Activated CD4-positive, alpha-beta T cell treated with anti-CD3 and anti-CD28 coated beads, Interleukin-2, Interleukin-6, amounts not matched to agents 100 ng/mL and 50 ng/mL, durations not matched to agents 16 hours and 8 hours (primary cell): ENCODE results near the gene F8.

Experiments used
- DNase-seq: peaks from one replicate; pipeline ENCODE4 v3.0.0-alpha.2; 2020

Gene F8

GRCh38 chrX:154812341-154813101, 210.0 kb downstream of the F8 start:
- DNase-seq = no peak

DNA sequence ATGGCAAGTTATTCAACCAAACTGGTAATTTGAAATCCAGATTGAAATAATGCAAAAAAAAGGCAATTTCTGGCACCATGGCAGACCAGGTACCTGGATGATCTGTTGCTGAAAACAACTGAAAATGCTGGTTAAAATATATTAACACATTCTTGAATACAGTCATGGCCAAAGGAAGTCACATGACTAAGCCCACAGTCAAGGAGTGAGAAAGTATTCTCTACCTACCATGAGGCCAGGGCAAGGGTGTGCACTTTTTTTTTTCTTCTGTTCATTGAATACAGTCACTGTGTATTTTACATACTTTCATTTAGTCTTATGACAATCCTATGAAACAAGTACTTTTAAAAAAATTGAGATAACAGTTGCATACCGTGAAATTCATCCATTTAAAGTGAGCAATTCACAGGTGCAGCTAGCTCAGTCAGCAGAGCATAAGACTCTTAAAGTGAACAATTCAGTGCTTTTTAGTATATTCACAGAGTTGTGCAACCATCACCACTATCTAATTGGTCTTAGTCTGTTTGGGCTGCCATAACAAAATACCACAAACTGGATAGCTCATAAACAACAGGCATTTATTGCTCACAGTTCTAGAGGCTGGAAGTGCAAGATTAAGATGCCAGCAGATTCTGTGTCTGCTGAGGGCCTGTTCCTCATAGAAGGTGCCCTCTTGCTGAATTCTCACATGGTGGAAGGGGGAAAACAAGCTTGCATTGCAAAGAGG, 212.4 kb downstream of the F8 start:
- peak; percentile 25 for DNase-seq

- DNase-seq = no peak
These were observed 215.6 kb downstream of the F8 start for GRCh38 chrX:154806837-154807501.

GRCh38 chrX:154805696-154806091, 216.8 kb downstream of the F8 start:
- no peak for DNase-seq

DNA sequence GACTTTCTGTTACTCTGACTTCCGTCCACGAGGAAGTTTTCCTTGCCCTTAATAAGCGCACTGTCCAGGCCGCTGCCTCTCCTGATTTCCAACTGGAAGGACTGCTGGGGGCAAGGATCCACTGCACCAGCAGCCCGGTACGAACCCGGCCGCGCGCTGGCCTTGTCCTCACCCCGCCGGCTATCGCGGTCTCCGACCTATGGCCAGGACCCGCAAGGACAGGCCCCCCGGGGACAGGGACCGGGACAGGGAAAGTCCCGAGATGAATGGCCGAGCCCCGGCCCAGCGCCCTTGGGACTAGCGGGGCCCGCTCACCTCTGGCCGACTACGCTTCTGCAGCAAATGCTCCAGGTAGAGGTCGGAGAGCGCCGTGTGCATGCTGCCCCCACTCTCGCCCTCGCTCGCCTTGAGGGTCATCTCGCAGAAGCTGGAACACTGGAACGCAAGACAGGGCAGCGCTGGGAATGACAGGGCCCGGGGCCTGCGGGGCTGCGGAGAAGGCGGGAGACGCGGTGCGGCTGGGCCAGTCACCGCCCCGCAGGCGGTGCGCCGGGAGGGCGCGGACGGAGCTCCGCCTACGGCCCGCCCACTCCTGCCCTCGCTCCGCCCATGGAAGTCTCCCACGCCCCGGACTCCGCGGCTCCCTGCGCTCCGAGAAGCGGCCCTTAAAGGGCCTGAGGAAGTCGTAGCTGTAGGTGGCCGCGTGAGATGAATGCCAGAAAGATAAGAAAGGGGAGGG, 217.4 kb downstream of the F8 start, which contains the start of gene MPP1:
TSS of gene MPP1 (minus strand) at position 529 of the 739 bp plus-strand sequence. CDS start at position 417, 112 bp downstream.
- peak; percentile 80 for DNase-seq

DNA sequence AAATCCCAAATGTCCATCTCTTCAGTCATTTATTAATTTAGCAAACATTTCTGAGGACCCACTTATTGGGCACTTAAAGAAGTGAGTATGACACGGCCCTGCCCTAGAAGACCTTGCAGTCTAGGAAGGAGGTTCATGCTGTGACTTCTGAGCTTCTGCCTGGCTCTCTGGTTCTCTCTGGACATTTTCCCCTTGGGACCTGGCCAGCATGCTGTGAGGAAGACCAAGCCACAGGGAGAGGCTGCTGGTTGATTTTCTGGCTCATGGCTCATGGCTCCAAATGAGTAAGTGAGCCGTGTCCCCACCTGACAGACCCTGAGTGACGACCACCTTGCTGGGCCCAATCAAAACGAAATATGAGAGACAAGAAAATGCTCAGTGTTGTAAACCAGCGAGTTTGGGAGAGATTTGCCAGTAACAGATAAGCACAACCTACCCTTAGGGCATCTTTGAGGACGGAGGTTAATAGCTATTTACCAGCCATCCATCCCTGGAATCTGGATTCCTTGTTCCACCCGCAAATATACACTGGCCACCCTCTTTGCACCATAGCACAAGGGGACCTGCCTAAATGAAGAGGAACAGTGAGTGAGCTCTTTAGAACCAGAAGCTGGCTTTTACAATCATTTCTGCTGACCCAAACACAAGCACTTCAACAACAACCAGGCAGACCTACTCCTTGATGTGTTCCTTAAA, 218.1 kb downstream of the F8 start:
- DNase-seq = no peak

- no peak for DNase-seq
These were observed 219.6 kb downstream of the F8 start for GRCh38 chrX:154802947-154803346.

DNA sequence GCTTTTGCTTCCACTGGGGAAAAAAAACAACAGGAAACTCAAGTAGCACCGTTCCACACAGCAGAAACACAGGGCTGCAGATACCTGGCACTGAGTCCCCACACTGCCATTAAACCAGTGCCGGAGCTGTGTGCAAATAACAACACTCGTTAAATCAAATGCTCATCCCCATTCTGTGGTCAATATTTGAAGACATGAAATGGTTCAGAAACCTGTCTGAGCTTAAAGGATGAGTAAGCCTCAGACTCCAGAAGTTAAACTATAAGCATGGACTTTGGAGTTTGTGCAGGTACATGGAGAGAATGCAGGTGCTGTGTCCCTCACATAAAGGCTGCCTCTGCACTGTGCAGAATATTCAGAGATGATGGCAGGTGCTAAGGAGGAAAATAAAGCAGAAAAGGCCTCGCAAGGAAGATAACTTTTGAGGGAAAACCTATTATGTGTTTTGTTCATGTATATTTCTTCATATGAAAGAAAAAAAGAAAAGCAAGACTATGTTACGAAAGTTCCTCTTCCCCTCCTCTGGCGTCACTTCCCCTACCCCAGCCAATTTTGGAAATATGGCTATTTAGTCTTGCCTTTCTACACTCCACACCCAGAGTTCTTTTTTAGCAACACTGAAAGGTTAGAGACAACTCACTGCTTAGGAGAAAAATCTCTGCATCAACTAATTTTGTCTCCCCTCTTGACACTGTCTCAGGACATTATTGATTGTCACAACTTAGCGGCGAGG, 221.9 kb downstream of the F8 start:
- DNase-seq = no peak

DNA sequence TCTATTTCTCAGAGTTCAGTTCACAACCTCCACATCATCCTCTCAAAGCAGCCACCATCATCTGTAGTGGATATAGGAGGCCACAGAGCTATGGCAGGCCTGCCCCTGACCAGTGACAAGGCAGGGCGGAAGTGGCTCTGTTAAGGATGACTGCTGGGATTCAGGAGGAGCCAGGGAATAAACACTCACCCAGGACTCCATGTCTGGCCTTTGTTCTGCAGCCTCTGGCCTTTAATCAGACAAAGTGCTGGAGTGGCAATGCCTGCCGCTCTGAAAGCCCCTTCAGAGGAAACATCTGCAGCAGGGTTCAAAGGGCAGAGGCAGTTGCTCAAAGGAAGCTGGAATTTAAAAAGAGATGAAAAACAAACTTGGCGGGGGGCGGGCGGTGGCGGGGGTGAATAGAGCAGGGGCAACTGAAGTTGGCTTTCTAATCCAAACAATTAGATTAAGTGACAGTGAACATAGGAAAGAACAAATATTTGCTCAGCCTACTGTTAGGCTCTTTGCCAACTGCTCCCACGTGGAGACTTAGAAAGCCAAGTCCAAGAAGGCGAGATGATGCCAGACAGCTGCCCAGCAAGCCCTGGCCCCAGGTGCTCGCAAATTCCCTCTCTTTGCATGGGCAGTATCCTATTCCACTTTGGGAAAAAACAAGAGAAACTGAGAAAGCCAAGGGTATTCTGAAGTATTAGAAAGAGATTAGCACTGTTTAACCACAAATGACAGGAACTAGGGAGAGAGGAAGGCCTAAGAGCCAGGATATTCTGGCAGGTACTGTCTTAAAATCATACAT, 222.8 kb downstream of the F8 start:
- DNase-seq = no peak

GRCh38 chrX:154797006-154797405, 225.5 kb downstream of the F8 start:
- no peak for DNase-seq

GRCh38 chrX:154795016-154795415, 227.5 kb downstream of the F8 start:
- no peak for DNase-seq

DNA sequence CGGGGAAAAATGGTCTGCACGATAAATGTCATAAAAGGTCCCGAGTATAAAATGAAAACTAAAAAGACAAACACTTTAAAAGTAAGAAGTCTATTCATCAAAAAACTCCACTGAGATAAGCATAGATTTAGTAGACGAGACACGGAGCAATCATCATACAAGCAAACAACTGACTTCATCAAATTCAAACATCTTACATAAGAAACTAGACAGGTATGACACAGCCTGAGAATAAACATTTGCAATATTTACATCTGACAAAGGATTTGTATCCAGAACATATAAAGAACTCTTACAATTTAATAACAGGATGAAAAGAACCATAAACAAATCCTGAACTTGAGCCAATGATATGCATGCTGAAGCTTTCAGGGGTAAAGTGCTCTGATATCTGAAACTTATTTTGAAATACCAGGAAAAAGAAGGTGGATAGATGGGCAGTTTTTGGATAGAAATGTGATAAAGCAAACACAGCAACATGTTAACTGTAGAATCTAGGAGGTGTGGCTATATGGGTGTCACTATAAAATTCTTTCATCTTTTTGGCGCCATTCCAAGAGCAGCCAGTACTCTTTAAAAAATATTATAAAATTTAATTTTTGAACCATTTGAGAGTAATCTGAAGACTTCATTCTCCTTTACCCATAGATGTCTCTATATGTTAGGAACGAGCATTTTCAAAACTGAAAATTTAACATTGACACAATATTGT, 229.3 kb downstream of the F8 start:
- no peak for DNase-seq

DNA sequence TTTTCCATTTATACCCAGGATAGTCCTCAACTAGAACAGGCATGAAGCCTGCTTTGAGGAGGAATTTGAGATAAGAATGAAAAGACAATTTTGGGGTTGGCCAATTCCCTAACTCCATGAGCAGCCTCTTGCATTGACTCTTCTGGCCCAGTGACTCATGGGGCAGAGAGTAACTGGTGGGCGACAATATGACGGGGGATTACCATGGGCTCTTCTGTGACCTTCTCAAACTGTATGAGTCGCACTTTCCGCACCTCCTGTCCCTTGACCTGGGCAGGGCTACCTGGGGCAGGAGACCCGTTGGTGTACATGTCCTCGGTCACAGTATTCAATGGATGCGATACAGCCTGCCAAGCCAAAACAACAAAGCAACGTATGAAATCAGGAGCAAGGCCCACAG, 230.6 kb downstream of the F8 start:
- no peak for DNase-seq

DNA sequence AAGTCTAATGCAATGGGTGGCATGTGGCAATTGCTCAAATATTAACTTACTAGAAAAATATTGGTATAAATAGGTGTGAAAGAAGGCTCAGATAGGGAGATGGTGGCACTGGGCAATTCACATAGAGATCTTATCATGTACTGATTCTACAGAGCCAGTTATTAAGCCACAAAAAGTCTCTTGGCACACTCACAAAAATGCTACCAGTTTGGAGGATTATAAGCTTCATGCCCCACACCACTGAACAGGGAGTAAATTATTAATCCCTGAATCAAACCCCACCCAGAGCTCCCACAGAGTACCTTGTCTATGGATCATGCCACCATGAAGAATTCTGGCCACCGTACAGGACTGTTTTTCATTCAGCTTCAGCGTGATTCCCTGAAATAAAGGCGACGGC, 231.1 kb downstream of the F8 start:
- DNase-seq = no peak
